Activated T-cell treated with anti-CD3 and anti-CD28 coated beads for 48 hours (primary cell): ENCODE results near the gene LAMB4.

Experiments
- DNase-seq: peaks from one replicate; pipeline ENCODE4 v3.0.0-alpha.2; 2020; ENCODE audit warnings: low read depth

Gene LAMB4

GRCh38 chr7:108112683-108113082 lies 17.5 kb downstream of the LAMB4 start:
- no peak for DNase-seq

GRCh38 chr7:108109221-108109908 lies 20.8 kb downstream of the LAMB4 start:
- DNase-seq: no peak

DNA sequence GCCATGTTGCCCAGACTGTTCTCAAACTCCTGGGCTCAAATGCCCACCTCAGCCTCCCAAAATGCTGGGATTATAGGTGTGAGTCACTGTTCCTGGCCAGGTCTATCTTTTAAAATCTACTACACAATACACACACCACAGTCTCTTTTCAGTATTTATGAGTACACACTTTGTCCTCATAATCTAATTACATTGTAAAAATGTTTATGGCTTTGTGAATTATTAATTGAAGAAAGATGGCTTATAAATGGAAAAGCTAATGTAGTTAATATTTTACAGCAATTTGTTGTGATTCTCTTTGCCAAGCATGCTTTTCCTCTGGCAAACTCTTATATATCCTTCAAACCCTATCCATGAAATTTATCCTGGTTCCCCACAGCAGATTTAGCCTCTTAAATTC lies 22.0 kb downstream of the LAMB4 start:
- DNase-seq: no peak

DNA sequence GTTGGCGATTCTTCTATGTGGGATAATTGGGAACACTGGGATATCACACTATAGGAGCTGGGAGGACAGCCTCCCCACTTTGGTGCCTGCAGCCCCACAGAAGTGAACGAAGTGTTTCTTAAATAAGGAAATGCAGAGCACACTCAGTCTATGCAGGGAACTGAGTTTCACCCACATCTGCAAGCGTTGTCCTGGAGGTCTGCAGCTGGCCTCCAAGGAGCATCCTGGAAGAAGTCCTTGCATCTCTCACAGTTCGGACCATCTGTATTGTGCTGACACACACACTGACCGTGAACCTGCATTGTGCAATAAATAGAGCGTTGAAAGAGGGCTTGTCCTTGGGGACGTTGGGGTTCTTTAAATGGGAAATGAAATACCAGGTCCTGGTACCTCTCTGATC lies 25.8 kb downstream of the LAMB4 start:
- no peak for DNase-seq

- no peak for DNase-seq
Measured at GRCh38 chr7:108103558-108104298, 26.4 kb downstream of the LAMB4 start.

DNA sequence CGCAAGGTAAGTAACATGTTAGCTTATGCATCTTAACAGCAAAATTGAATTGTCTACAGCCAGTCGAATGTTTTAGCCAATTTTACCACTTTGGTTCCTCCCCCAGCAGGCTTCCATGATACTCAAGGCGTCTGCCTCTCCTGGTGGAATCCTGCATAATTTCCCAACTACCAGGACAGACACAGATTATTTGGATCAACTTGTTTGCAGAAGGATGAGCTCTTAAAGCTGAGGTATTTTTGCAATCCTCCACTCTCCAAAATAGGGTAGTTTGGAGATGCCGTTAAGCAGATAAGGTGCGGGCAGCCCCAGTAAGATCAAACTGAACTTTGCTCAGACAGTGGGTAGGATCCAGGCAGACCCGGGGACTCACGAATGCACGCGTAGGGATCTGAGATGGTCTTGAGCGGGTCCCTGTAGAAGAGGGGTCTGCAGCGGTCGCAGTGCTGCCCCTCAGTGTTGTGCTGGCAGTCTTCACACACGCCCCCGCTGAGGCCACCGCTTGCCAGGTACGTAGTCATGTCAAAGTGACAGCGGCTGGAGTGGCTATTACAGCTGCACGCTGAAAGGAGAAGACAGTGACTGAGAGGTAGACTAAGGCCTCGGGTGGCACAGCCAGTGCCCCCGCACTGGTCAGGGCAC lies 27.4 kb downstream of the LAMB4 start:
- no peak for DNase-seq

- no peak for DNase-seq
Measured at GRCh38 chr7:108101759-108102158, 28.4 kb downstream of the LAMB4 start.

DNA sequence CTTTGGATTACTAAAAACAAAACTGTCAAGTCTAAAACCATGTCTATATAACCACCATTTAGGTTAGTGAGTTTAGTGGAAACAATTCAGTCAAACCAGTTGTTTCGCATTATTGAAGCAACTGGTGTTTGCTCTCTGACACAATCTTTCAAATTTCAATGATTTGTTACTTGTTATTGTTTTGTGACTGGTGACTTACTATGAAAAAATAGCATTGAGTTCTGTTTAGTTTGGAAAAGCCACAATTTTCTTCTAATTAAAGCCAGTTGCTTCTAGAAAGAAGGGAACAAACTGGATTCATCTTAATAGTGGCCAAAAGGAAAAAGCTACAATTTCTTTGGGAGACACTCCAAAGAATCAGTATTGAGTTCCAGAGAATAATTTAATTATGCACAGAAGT lies 30.4 kb downstream of the LAMB4 start:
- no peak for DNase-seq

- no peak for DNase-seq
Measured at GRCh38 chr7:108097703-108098102, 32.5 kb downstream of the LAMB4 start.

GRCh38 chr7:108096996-108097395 lies 33.2 kb downstream of the LAMB4 start:
- DNase-seq: no peak

DNA sequence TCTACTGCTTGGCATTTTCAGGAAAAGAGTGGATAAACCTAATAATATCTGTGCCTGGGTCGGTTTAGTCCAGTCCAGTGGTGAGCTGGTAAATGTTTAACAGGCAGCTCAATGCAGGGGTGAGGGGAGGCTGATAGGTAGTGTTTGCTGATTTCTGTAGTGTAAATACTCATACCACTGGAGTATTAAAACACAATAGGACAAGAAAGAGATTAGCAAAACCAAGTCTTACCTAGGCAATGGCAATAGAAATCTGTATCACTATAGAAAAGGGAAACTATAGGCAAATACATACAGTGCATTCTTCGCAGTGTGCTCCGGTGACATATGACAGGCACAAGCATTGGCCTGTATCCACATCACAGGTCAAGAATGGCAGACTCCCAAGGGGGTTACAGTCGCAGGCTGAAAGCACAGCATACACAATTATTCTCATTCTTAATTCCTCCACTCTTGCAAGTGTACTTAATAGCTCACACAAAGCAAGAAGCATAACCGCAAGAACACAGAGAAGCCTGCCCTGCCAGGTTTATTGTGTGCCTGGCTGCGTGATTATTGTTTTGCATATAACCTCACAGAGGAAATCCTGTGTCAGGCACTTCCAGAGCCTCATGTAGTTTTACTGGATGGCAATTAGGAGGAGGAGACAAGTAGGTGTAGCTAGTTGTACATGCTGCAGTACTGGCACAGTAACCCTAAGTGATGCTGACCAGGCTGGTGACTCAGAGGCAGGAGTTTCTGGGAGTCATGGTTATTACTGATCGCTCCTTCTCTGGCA lies 35.0 kb downstream of the LAMB4 start:
- no peak for DNase-seq

DNA sequence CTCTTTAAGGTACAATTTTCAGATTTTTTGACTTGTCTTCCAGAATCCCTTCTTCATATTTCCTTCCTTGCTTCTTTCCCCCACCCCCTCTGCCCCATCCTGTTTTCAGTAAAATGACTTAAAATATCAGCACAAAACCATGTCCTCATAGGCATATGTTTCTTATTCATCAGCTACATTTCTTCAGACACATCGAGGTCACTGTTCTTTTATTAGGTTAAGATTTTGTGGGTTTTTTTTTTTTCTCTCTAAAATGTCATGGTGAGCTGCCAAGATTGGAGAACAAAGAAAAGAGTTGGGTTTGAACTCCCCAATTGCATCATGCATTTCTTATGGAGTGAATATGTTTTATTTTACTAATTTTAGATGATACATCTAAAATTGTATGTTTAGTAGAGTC lies 35.8 kb downstream of the LAMB4 start:
- DNase-seq: no peak

GRCh38 chr7:108093851-108094331 lies 36.3 kb downstream of the LAMB4 start:
- no peak for DNase-seq

- DNase-seq: no peak
Measured at GRCh38 chr7:108093341-108093740, 36.8 kb downstream of the LAMB4 start.

GRCh38 chr7:108091461-108091831 lies 38.7 kb downstream of the LAMB4 start:
- no peak for DNase-seq

DNA sequence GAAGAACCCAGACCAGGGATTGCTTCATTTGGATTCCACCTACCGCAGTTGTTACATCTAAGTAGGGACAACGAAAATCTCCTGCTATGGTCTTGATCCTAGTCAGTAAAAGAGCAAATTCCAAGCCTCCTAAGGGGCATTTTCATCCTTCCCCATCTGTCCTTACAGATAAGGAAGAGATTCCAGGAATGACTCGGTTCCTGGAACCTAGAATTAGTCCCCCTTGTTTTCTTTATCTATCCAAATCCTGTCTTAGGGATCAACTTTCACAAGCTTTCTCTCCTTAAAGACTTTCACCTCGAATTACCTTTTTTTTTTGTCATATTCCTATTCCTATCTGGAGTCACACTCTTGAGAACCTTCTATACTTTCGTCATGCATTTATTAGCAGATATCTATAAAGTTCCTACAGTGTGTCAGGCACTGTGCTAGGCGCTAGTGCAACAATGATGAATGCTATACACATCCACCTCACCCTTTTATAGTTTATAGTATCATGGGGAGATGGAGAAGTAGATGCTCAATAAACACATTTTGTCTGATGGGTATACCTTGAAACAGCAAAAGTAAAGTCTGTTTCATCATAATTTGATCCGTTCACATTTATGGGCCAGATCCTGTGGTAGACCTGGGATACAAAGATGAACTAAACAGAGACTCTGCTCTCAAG lies 39.2 kb downstream of the LAMB4 start:
- no peak for DNase-seq

DNA sequence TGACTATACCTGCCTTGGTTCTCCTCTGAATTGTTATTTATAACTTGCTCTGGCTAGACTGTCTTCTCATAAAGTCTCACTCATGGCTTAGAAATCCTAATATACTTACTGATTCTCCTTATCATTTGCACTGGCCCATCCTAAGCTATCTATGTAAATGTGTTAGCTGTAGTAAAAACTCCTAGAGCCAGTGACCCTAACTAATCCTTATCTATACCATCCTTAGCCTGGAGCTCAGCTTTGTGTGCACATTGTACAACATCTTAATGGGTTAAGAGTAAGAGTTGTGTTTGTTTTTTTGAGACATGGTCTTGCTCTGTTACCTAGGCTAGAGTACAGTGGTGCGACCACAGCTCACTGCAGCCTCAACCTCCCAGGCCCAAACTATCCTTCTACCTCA lies 40.8 kb downstream of the LAMB4 start:
- no peak for DNase-seq

DNA sequence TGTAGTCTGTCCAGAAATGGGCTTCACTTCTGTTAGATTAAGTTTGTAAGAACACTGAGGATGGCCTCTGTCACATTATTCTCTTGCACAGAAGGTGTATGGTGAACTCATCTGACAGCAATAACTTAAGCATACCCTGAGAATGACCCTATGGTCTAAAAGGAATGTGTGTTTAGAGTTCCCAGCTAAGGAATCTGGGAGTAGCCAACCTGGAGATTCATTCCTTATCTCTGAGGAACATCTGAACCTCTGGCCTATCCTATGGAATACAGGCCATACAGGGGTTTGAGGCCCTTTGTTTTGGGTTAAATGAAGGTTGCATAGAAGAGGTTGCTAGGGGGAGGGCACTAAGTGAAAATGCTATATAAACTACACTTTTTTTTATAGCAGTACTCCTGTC lies 41.4 kb downstream of the LAMB4 start:
- no peak for DNase-seq

DNA sequence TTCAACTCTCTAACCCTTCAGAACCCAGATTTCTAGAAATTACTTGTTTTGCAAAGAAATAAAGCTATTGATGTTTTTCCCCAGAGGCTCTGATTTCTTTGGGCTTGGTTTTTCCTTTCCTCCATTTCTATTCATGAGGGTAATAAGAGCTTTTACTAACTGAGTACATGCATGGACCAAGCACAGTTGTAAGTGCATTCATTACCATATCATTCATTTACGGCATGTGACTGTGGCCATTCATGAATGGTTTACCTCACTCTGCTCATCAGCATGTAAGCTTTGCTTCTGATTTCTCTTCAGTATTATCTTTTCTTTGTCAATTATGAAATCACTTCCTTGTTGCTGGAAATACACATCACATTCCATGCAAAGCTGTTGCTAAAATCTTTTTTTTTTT lies 42.4 kb downstream of the LAMB4 start:
- DNase-seq: no peak

DNA sequence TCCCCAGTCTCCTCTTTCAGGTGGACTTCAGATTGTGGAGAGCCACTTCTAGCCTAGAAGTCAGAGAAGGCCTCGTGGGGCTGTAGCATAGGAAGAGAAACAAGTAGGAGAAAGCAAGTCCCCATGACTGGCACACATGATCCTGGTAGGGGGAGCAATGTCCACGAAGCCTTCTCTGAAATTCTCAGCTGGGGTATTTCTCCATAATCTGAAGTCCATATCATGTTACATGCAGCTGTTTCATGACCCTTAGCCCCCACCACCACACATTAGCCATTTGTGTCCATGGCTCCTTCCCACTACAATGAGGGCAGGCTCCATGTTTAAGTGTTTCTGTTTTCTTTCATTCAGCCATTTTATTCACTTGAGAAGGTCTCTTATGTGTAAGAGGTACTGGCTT lies 43.2 kb downstream of the LAMB4 start:
- DNase-seq: no peak

- DNase-seq: no peak
Measured at GRCh38 chr7:108086546-108086945, 43.6 kb downstream of the LAMB4 start.

- DNase-seq: no peak
Measured at GRCh38 chr7:108083980-108084379, 46.2 kb downstream of the LAMB4 start.
